ENCODE results near the gene STX10. TPM values are rescaled to one million over a fixed set of nuclear protein-coding genes. Genes with fewer than 3 reads are reported as not detected.

The STX10 gene
- total and polyA plus RNA-seq, 12 donors, result 18.7 to 69.9 (median 28.9) TPM

- Histone ChIP-seq H3K27ac (no peak overlapping the region), H3K36me3 (peaks cover 0 to 13% (median 0%) of the 10 kb centered on the region in 9 donors), H3K4me1 (peaks cover 7 to 44% (median 36%) of the 10 kb centered on the region in 9 donors), H3K9me3 (no peaks in the 10 kb centered on the region), H3K4me3 (no peak overlapping the region), H3K27me3 (no peaks in the 10 kb centered on the region)
- DNase-seq, result no peak
- no peak for TF ChIP-seq CTCF (IDR thresholded peaks at IDR 0.05)
- WGBS, 2 donors, result 65 to 68% methylated on average over 10 of the region's 10 CpGs
- ATAC-seq, result no peak
- intact Hi-C loops (cut with DNase I), result loop anchor here in 3 of 10 donors (10.0 kb wide), 1 partner anchor 144 kb away; no protein-coding TSS in a partner anchor
Measured at GRCh38 chr19:13120817-13121216, 29.4 kb downstream of the STX10 start.

- Histone ChIP-seq H3K27me3 (no peaks in the 10 kb centered on the region), H3K36me3 (peaks cover 0 to 17% (median 0%) of the 10 kb centered on the region in 9 donors), H3K27ac (peak overlapping the region in 2 of 10 donors; percentile 4 to 91), H3K4me1 (peaks cover 12 to 52% (median 44%) of the 10 kb centered on the region in 9 donors), H3K9me3 (no peaks in the 10 kb centered on the region), H3K4me3 (no peak overlapping the region)
- no peak for TF ChIP-seq CTCF (IDR thresholded peaks at IDR 0.05)
- 75 to 77% methylated on average over 9 of the region's 9 CpGs for WGBS, 2 donors
- DNase-seq (no peak), ATAC-seq (no peak)
- intact Hi-C loops (cut with DNase I), result loop anchor here in 3 of 10 donors (10.0 kb wide), 1 partner anchor 145 kb away; no protein-coding TSS in a partner anchor
Measured at GRCh38 chr19:13120031-13120430, 30.1 kb downstream of the STX10 start.

- H3K27ac ChIP-seq, result peak overlapping the region in 2 of 10 donors; percentile 4 to 91
- no peaks in the 10 kb centered on the region for H3K9me3 ChIP-seq
- 69 to 75% methylated on average over 8 of the region's 8 CpGs for WGBS, 2 donors
- H3K4me1 ChIP-seq, result peaks cover 12 to 54% (median 44%) of the 10 kb centered on the region in 9 donors
- DNase-seq (no peak), ATAC-seq (no peak)
- intact Hi-C loops (cut with DNase I), result loop anchor here in 5 of 10 donors (5.0 to 10.0 kb wide), 2 partner anchors 33 to 145 kb away; partner anchors contain the start of genes IER2 (in 2 of the 5) and STX10 (in 2 of the 5)
- no peaks in the 10 kb centered on the region for H3K27me3 ChIP-seq
- peaks cover 0 to 20% (median 0%) of the 10 kb centered on the region in 9 donors for H3K36me3 ChIP-seq
- TF ChIP-seq CTCF (IDR thresholded peaks at IDR 0.05), result no peak
- H3K4me3 ChIP-seq, result peak overlapping the region in 3 of 10 donors; percentile 94 to 96 (median 94)
Measured at GRCh38 chr19:13119627-13120026, 30.5 kb downstream of the STX10 start.

GRCh38 chr19:13118424-13119193, 31.6 kb downstream of the STX10 start:
- intact Hi-C loops (cut with DNase I), result loop anchor here in 2 of 10 donors (5.0 to 10.0 kb wide), 2 partner anchors 34 to 146 kb away; partner anchors contain the start of genes IER2 (in 2 of the 2) and STX10 (in 2 of the 2)
- WGBS, 2 donors, result 1 to 2% methylated on average over 37 to 57 of the region's 57 CpGs
- no peaks in the 10 kb centered on the region for H3K9me3 ChIP-seq
- peaks cover 0 to 27% (median 0%) of the 10 kb centered on the region in 9 donors for H3K36me3 ChIP-seq
- peak overlapping the region in 8 of 10 donors; percentile 15 to 91 (median 74) for H3K27ac ChIP-seq
- DNase-seq (peak in 1 of 2 donors; percentile 45), ATAC-seq (peak in 3 of 8 donors; percentile 4 to 12 (median 8))
- peak overlapping the region; percentile 69 to 97 (median 94) for H3K4me3 ChIP-seq
- no peak for TF ChIP-seq CTCF (IDR thresholded peaks at IDR 0.05)
- H3K27me3 ChIP-seq, result no peaks in the 10 kb centered on the region
- H3K4me1 ChIP-seq, result peaks cover 12 to 54% (median 44%) of the 10 kb centered on the region in 9 donors

All from heart right ventricle (tissue), 16 donors.